Mesenchymal stem cell (in vitro differentiated cells and primary cell): ENCODE data around the gene FAM117A.
A peak's percentile ranks its signal among the peaks of the same experiment; 100 is the strongest.

Source experiments
- DNase-seq: peaks from one replicate; pipeline ENCODE4 v3.0.0-alpha.2; 2013
- H2AFZ ChIP-seq: one replicate; pipeline ENCODE4 v1.6.1; 2013; ENCODE audit warnings: low read depth, mild to moderate bottlenecking, control low read depth, inconsistent platforms, low read length, moderate library complexity
- H2AK5ac ChIP-seq: 2 replicates; pipeline ENCODE4 v1.6.1; 2013; ENCODE audit warnings: low read length, moderate library complexity, mild to moderate bottlenecking, inconsistent platforms; ENCODE audit not compliant: severe bottlenecking
- H2BK120ac ChIP-seq: one replicate; pipeline ENCODE4 v1.6.1; 2013; ENCODE audit warnings: low read depth, mild to moderate bottlenecking, inconsistent platforms, low read length, moderate library complexity
- H2BK12ac ChIP-seq, 2 experiments: one replicate each; pipeline ENCODE4 v1.6.1; 2013; ENCODE audit warnings: inconsistent platforms in 2 of 2, low read length in 2 of 2, mild to moderate bottlenecking in 2 of 2, moderate library complexity in 2 of 2, control low read depth in 1 of 2
- H2BK15ac ChIP-seq: one replicate; pipeline ENCODE4 v1.6.1; 2013; ENCODE audit warnings: mild to moderate bottlenecking, low read depth, inconsistent platforms; ENCODE audit not compliant: poor library complexity, severe bottlenecking
- H2BK5ac ChIP-seq: 2 replicates; pipeline ENCODE4 v1.6.1; 2013; ENCODE audit warnings: low read depth, mild to moderate bottlenecking, low read length, control low read depth, inconsistent platforms; ENCODE audit not compliant: poor library complexity, severe bottlenecking
- H3K14ac ChIP-seq, 2 experiments: one replicate each; pipeline ENCODE4 v1.6.1; 2013; ENCODE audit warnings: inconsistent platforms in 2 of 2, low read length in 2 of 2, control low read depth in 1 of 2, mild to moderate bottlenecking in 1 of 2, moderate library complexity in 1 of 2
- H3K18ac ChIP-seq, 2 experiments: one replicate each; pipeline ENCODE4 v1.6.1; 2013; ENCODE audit warnings: inconsistent platforms in 2 of 2, low read length in 2 of 2, control low read depth in 1 of 2, low read depth in 1 of 2, mild to moderate bottlenecking in 1 of 2
- H3K23ac ChIP-seq, 2 experiments: one replicate each; pipeline ENCODE4 v1.6.1; 2013; ENCODE audit warnings: inconsistent platforms in 2 of 2, low read length in 2 of 2, mild to moderate bottlenecking in 2 of 2, moderate library complexity in 2 of 2, control low read depth in 1 of 2
- H3K27ac ChIP-seq: 2 replicates; pipeline ENCODE4 v1.5.1; 2013; ENCODE audit warnings: mild to moderate bottlenecking, moderate library complexity, low read length, control low read depth, inconsistent platforms; ENCODE audit not compliant: poor library complexity, severe bottlenecking
- H3K27me3 ChIP-seq, 2 experiments: 2 replicates each; pipeline versions ENCODE4 v1.6.1 to v1.7.0; 2013; ENCODE audit warnings: low read length in 2 of 2, mild to moderate bottlenecking in 2 of 2, moderate library complexity in 2 of 2, control low read depth in 1 of 2, inconsistent platforms in 1 of 2; ENCODE audit not compliant: control insufficient read depth in 1 of 2, insufficient read depth in 1 of 2
- H3K36me3 ChIP-seq, 2 experiments: 2 replicates each; pipeline versions ENCODE4 v1.6.1 to v1.7.0; 2013; ENCODE audit warnings: low read length in 2 of 2, control low read depth in 1 of 2, inconsistent platforms in 1 of 2, low read depth in 1 of 2, mild to moderate bottlenecking in 1 of 2; ENCODE audit not compliant: insufficient read depth in 2 of 2, control insufficient read depth in 1 of 2
- H3K4ac ChIP-seq, 2 experiments: one replicate each; pipeline ENCODE4 v1.6.1; 2013; ENCODE audit warnings: inconsistent platforms in 2 of 2, low read length in 2 of 2, mild to moderate bottlenecking in 2 of 2, moderate library complexity in 2 of 2, control low read depth in 1 of 2, low read depth in 1 of 2
- H3K4me1 ChIP-seq: 2 replicates; pipeline ENCODE4 v1.6.1; 2013; ENCODE audit warnings: low read depth, low read length, control low read depth; ENCODE audit not compliant: control insufficient read depth, insufficient read depth
- H3K4me2 ChIP-seq: 2 replicates; pipeline ENCODE4 v1.6.1; 2013; ENCODE audit warnings: low read length, mild to moderate bottlenecking, inconsistent platforms; ENCODE audit not compliant: poor library complexity, severe bottlenecking
- H3K4me3 ChIP-seq, 2 experiments: 2 replicates each; pipeline versions ENCODE4 v1.5.1 to v1.7.0; 2013; ENCODE audit warnings: low read length in 2 of 2, mild to moderate bottlenecking in 2 of 2, control low read depth in 1 of 2, low read depth in 1 of 2; ENCODE audit not compliant: insufficient read depth in 1 of 2
- H3K79me1 ChIP-seq: replicated peaks from 2 replicates; pipeline ENCODE4 v1.6.1; 2013; ENCODE audit warnings: mild to moderate bottlenecking, control low read depth, low read length, inconsistent platforms; ENCODE audit not compliant: poor library complexity, severe bottlenecking
- H3K9ac ChIP-seq: 2 replicates; pipeline ENCODE4 v1.7.0; 2013; ENCODE audit warnings: mild to moderate bottlenecking, low read length, moderate library complexity
- H3K9me3 ChIP-seq: 2 replicates; pipeline ENCODE4 v1.7.0; 2013; ENCODE audit warnings: mild to moderate bottlenecking, low read length; ENCODE audit not compliant: control insufficient read depth
- H4K8ac ChIP-seq: one replicate; pipeline ENCODE4 v1.6.1; 2013; ENCODE audit warnings: inconsistent platforms, mild to moderate bottlenecking, low read length, moderate library complexity
- H4K91ac ChIP-seq: one replicate; pipeline ENCODE4 v1.6.1; 2013; ENCODE audit warnings: mild to moderate bottlenecking, low read length, inconsistent platforms
- WGBS: methylation state at CpG from one replicate; pipeline ENCODE4 v1.1.7; 2013; ENCODE audit warnings: mixed read lengths; 5-methylcytosine and 5-hydroxymethylcytosine counted together

Gene FAM117A

GRCh38 chr17:49696233-49696761 is 67.6 kb downstream of the FAM117A start:
- Histone ChIP-seq H2BK120ac (no peak overlapping the region), H2BK12ac (peak overlapping the region in 1 of 2 experiments; percentile 25), H3K4me1 (no peaks in the 10 kb centered on the region), H3K4ac (no peak overlapping the region), H3K4me3 (no peak overlapping the region), H3K27ac (no peak overlapping the region), H2BK5ac (no peak overlapping the region), H2BK15ac (no peak overlapping the region), H4K91ac (no peak overlapping the region), H3K36me3 (peaks cover 16 to 22% of the 10 kb centered on the region in 2 experiments), H2AK5ac (no peak overlapping the region), H3K18ac (no peak overlapping the region), H3K4me2 (no peak overlapping the region), H3K23ac (no peak overlapping the region), H2AFZ (no peak overlapping the region), H3K14ac (no peak overlapping the region), H3K79me1 (no peaks in the 10 kb centered on the region), H3K9ac (no peak overlapping the region), H3K9me3 (no peaks in the 10 kb centered on the region), H3K27me3 (peaks cover 4 to 10% of the 10 kb centered on the region in 2 experiments), H4K8ac (no peak overlapping the region)
- DNase-seq, result no peak
- 81% methylated on average over 8 of the region's 8 CpGs for WGBS

- Histone ChIP-seq H2AK5ac (no peak overlapping the region), H2BK12ac (no peak overlapping the region), H3K36me3 (peaks cover 13 to 17% of the 10 kb centered on the region in 2 experiments), H3K18ac (no peak overlapping the region), H3K4me2 (no peak overlapping the region), H4K91ac (no peak overlapping the region), H2BK120ac (no peak overlapping the region), H3K27ac (no peak overlapping the region), H3K9ac (no peak overlapping the region), H3K23ac (no peak overlapping the region), H3K9me3 (no peaks in the 10 kb centered on the region), H4K8ac (no peak overlapping the region), H2BK15ac (no peak overlapping the region), H3K4me3 (no peak overlapping the region), H3K14ac (no peak overlapping the region), H3K27me3 (peaks cover 4 to 10% of the 10 kb centered on the region in 2 experiments), H3K4ac (no peak overlapping the region), H3K4me1 (no peaks in the 10 kb centered on the region), H3K79me1 (no peaks in the 10 kb centered on the region), H2BK5ac (no peak overlapping the region), H2AFZ (no peak overlapping the region)
- DNase-seq, result no peak
- 7% methylated on average over 2 of the region's 5 CpGs for WGBS
Measured at GRCh38 chr17:49695698-49696232, 68.2 kb downstream of the FAM117A start.

GRCh38 chr17:49694847-49695697 is 68.9 kb downstream of the FAM117A start:
- Histone ChIP-seq H2BK12ac (no peak overlapping the region), H3K14ac (no peak overlapping the region), H3K4me1 (no peaks in the 10 kb centered on the region), H2AFZ (no peak overlapping the region), H2BK15ac (no peak overlapping the region), H3K18ac (no peak overlapping the region), H3K4me3 (no peak overlapping the region), H3K27me3 (peaks cover 4 to 10% of the 10 kb centered on the region in 2 experiments), H2AK5ac (no peak overlapping the region), H3K4ac (no peak overlapping the region), H2BK120ac (no peak overlapping the region), H4K91ac (no peak overlapping the region), H3K9me3 (no peaks in the 10 kb centered on the region), H3K23ac (no peak overlapping the region), H3K79me1 (no peaks in the 10 kb centered on the region), H3K4me2 (no peak overlapping the region), H3K9ac (no peak overlapping the region), H3K27ac (no peak overlapping the region), H4K8ac (no peak overlapping the region), H3K36me3 (peaks cover 6 to 10% of the 10 kb centered on the region in 2 experiments), H2BK5ac (no peak overlapping the region)
- WGBS, result 58% methylated on average over 16 of the region's 16 CpGs
- DNase-seq, result peak; percentile 35

- Histone ChIP-seq H3K36me3 (no peaks in the 10 kb centered on the region), H2BK120ac (no peak overlapping the region)
- 85% methylated on average over 4 of the region's 4 CpGs for WGBS
Measured at GRCh38 chr17:49692751-49693150, 71.2 kb downstream of the FAM117A start.

More at GRCh38 chr17:49692751-49693150, 71.2 kb downstream of the FAM117A start:
- Histone ChIP-seq H3K18ac (no peak overlapping the region), H2BK5ac (no peak overlapping the region), H3K27ac (no peak overlapping the region), H3K79me1 (no peaks in the 10 kb centered on the region), H2AFZ (no peak overlapping the region), H4K91ac (no peak overlapping the region), H3K27me3 (peaks cover 4 to 10% of the 10 kb centered on the region in 2 experiments), H2AK5ac (no peak overlapping the region), H4K8ac (no peak overlapping the region), H3K9me3 (no peaks in the 10 kb centered on the region), H3K23ac (no peak overlapping the region), H2BK15ac (no peak overlapping the region), H3K9ac (no peak overlapping the region), H3K4me3 (no peak overlapping the region), H3K14ac (no peak overlapping the region), H3K4ac (no peak overlapping the region), H2BK12ac (no peak overlapping the region), H3K4me1 (no peaks in the 10 kb centered on the region), H3K4me2 (no peak overlapping the region)
- DNase-seq, result no peak
